Type B pancreatic cell (in vitro differentiated cells): ENCODE measurements around the gene ZNF546. TPM values are rescaled to one million over a fixed set of nuclear protein-coding genes. Genes with fewer than 3 reads are reported as not detected.
"Not testable (repeated sequence)": the region's sequence is repeated elsewhere in the genome, so short reads cannot be mapped to it uniquely, and the experiment has no call there.

Source experiments
- DNase-seq: peaks from one replicate; pipeline ENCODE4 v3.0.0; 2021; ENCODE audit warnings: mixed read lengths; ENCODE audit not compliant: unreplicated experiment; ENCODE audit errors: extremely low spot score
- H3K27ac Mint-ChIP-seq: 2 replicates; pipeline ENCODE4 v1.8.0; 2021; ENCODE audit warnings: mild to moderate bottlenecking, mixed read lengths
- H3K27me3 Mint-ChIP-seq: 2 replicates; pipeline ENCODE4 v1.8.0; 2021; ENCODE audit warnings: mixed read lengths
- H3K36me3 Mint-ChIP-seq: 2 replicates; pipeline ENCODE4 v1.8.0; 2021; ENCODE audit warnings: mixed read lengths
- H3K4me1 Mint-ChIP-seq: one replicate; pipeline ENCODE4 v1.8.0; 2021; ENCODE audit warnings: mixed read lengths; ENCODE audit not compliant: unreplicated experiment
- H3K4me3 Mint-ChIP-seq: 2 replicates; pipeline ENCODE4 v1.8.0; 2021; ENCODE audit warnings: mild to moderate bottlenecking, mixed read lengths
- H3K9me3 Mint-ChIP-seq: 2 replicates; pipeline ENCODE4 v1.8.0; 2021; ENCODE audit warnings: mixed read lengths
- CTCF ChIP-seq: fragments of 200-600 bp; sonication (generic); conservative IDR thresholded peaks from 2 replicates; pipeline ENCODE4 v1.5.0; 2021; ENCODE audit warnings: antibody characterized with exemption, mild to moderate bottlenecking
- long read RNA-seq: library from polyadenylated mRNA; unstranded; transcript quantifications from one replicate; pipeline ENCODE4 v2.0.0, GENCODE V29; 2020
- total RNA-seq: library from RNA; stranded (reverse); gene quantifications from 2 replicates; pipeline ENCODE4 v1.2.1, GENCODE V29; 2021; ENCODE audit warnings: low replicate concordance

Gene ZNF546
- total RNA-seq, result 1.7 and 5.5 TPM in 2 replicates
- long read RNA-seq, partial matches to known transcripts, result 0 of 2 reads
- long read RNA-seq, other reads (novel, unspliced or antisense), result 1 of 2 reads

GRCh38 chr19:39996811-39997637, at the start of gene ZNF546:
ZNF546 (plus strand) TSS chr19:39997060; CDS start chr19:39998327, 1,267 bp downstream.
- no peak for TF ChIP-seq CTCF
- no peaks in the 10 kb centered on the region for H3K27me3 Mint-ChIP-seq
- H3K36me3 Mint-ChIP-seq, result peaks cover 17% of the 10 kb centered on the region

GRCh38 chr19:39949026-39949747, 47.7 kb upstream of the ZNF546 start:
- no peak for TF ChIP-seq CTCF
- Mint-ChIP-seq H3K36me3 (no peaks in the 10 kb centered on the region), H3K4me3 (no peak overlapping the region), H3K27ac (no peak overlapping the region), H3K9me3 (peaks cover 2% of the 10 kb centered on the region), H3K4me1 (peaks cover 3% of the 10 kb centered on the region), H3K27me3 (no peaks in the 10 kb centered on the region)
- DNase-seq, result no peak

More at GRCh38 chr19:39996811-39997637, at the start of gene ZNF546:
- peaks cover 25% of the 10 kb centered on the region for H3K4me1 Mint-ChIP-seq
- peak within 1 kb of the TSS; percentile 96 for H3K4me3 Mint-ChIP-seq
- DNase-seq, result peak; percentile 88
- peak within 1 kb of the TSS; percentile 89 for H3K27ac Mint-ChIP-seq
- H3K9me3 Mint-ChIP-seq, result peaks cover 12% of the 10 kb centered on the region

GRCh38 chr19:39951065-39951650, 45.7 kb upstream of the ZNF546 start:
- no peaks in the 10 kb centered on the region for H3K36me3 Mint-ChIP-seq
- no peak overlapping the region for H3K4me3 Mint-ChIP-seq
- DNase-seq, result no peak
- H3K9me3 Mint-ChIP-seq, result no peaks in the 10 kb centered on the region
- no peak overlapping the region for H3K27ac Mint-ChIP-seq
- H3K27me3 Mint-ChIP-seq, result no peaks in the 10 kb centered on the region
- H3K4me1 Mint-ChIP-seq, result no peaks in the 10 kb centered on the region
- no peak for TF ChIP-seq CTCF

- Mint-ChIP-seq H3K4me3 (no peak overlapping the region), H3K27me3 (no peaks in the 10 kb centered on the region), H3K27ac (no peak overlapping the region), H3K4me1 (no peaks in the 10 kb centered on the region), H3K36me3 (no peaks in the 10 kb centered on the region), H3K9me3 (no peaks in the 10 kb centered on the region)
- TF ChIP-seq CTCF, result no peak
- no peak for DNase-seq
Measured at GRCh38 chr19:39951686-39952085, 45.2 kb upstream of the ZNF546 start.

GRCh38 chr19:39953915-39954314, 42.9 kb upstream of the ZNF546 start:
- Mint-ChIP-seq H3K9me3 (no peaks in the 10 kb centered on the region), H3K27me3 (no peaks in the 10 kb centered on the region), H3K4me3 (no peak overlapping the region), H3K27ac (no peak overlapping the region), H3K36me3 (no peaks in the 10 kb centered on the region), H3K4me1 (no peaks in the 10 kb centered on the region)
- no peak for TF ChIP-seq CTCF
- no peak for DNase-seq

- DNase-seq, H3K9me3 Mint-ChIP-seq, H3K27me3 Mint-ChIP-seq, H3K4me3 Mint-ChIP-seq, H3K36me3 Mint-ChIP-seq, H3K27ac Mint-ChIP-seq, H3K4me1 Mint-ChIP-seq: not testable (repeated sequence)
Measured at GRCh38 chr19:39957886-39958285, 39.0 kb upstream of the ZNF546 start.

- not testable (repeated sequence) for H3K4me3 Mint-ChIP-seq, H3K27ac Mint-ChIP-seq, DNase-seq, H3K4me1 Mint-ChIP-seq, H3K9me3 Mint-ChIP-seq, H3K27me3 Mint-ChIP-seq, H3K36me3 Mint-ChIP-seq
Measured at GRCh38 chr19:39958942-39959341, 37.9 kb upstream of the ZNF546 start.

- not testable (repeated sequence) for H3K36me3 Mint-ChIP-seq, DNase-seq, H3K27ac Mint-ChIP-seq, H3K4me1 Mint-ChIP-seq, H3K27me3 Mint-ChIP-seq, H3K4me3 Mint-ChIP-seq, H3K9me3 Mint-ChIP-seq
Measured at GRCh38 chr19:39959407-39959806, 37.5 kb upstream of the ZNF546 start.
